ENCODE results near the gene WNT1. TPM values are rescaled to one million over a fixed set of nuclear protein-coding genes. Genes with fewer than 3 reads are reported as not detected.
A peak's percentile ranks its signal among the peaks of the same experiment; 100 is the strongest.

Gene WNT1
- total RNA-seq: not detected in 2 replicates

DNA sequence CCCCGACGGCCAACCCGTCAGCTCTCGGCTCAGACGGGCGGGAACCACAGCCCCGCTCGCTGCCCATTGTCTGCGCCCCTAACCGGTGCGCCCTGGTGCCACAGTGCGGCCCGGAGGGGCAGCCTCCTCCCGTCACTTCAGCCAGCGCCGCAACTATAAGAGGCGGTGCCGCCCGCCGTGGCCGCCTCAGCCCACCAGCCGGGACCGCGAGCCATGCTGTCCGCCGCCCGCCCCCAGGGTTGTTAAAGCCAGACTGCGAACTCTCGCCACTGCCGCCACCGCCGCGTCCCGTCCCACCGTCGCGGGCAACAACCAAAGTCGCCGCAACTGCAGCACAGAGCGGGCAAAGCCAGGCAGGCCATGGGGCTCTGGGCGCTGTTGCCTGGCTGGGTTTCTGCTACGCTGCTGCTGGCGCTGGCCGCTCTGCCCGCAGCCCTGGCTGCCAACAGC is at the start of gene WNT1:
Gene WNT1, plus strand, starts transcription at position 32 of the 450 bp plus-strand sequence. Its CDS starts 329 bp downstream, at position 361.
- no peak for DNase-seq (ENCODE audit: low read depth, low spot score)

DNA sequence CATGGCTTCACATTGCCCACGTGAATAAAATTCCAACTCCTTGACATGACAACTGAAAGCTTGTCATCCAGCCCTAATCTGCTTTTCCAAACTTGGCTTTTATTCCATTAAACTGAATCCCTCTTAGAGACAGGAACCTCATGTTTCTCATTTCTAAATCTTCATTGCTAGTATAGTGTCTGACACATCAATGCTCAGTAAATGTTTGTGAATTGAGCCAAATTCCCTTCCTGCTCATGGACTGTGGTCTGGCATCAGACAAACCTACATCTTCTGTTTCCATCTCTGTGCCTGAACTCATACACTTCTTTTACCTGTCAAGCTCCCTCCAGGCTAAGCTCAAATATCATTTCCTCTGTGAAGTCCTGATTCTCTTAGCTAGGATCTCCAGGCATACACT is 48.6 kb upstream of the WNT1 start:
- no peak for DNase-seq (ENCODE audit: low read depth, low spot score)

- DNase-seq (ENCODE audit: low read depth, low spot score): no peak
These were observed 47.6 kb upstream of the WNT1 start for GRCh38 chr12:48930475-48930874.

- no peak for DNase-seq (ENCODE audit: low read depth, low spot score)
These were observed 45.2 kb upstream of the WNT1 start for GRCh38 chr12:48932878-48933277.

DNA sequence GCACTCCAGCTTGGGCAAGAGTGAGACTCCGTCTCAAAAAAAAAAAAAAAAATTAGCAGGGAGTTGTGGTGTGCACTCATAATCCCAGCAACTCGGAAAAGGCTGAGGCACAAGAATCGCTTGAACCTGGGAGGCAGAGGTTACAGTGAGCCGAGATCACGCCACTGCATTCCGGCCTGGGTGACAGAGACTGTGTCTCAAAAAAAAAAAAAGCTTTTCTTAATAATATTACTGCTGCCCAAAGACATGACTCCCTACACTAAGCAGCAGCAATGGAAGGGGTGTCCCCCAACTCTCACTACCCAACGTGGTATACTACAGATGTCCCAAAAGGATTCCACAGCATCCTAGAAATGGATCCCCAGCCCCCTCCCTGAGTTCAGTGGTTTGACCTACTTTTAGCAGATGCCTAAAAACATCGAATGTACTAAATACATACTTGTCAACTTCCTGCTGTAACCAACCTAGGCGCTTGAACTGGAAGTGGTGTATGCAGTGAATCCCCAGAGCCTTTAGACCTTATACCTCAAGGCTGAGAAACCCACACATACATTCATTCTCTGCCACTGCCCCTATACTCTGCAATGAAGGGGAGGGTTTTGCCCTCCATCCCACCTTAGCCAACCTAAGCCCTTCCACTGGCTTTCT is 44.3 kb upstream of the WNT1 start:
- no peak for DNase-seq (ENCODE audit: low read depth, low spot score)

DNA sequence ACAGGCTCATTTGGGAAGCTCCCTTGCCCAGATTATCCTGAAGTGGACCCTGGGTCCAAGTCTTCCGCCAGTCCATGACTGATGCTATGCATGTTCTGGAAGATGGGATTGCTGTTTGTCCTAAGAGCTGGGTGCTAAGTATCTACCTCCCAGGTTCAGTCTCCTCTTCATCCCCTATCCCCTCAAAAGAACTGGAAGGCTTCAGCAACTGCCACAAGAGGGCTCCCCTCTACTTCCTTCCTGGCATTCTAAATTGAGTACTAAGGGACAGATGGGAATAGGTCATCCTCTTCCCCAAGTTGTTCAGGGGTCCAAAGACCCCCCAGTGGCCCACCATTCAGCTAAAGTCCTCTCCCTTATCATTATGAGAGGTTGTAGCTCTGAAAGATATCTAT is 43.8 kb upstream of the WNT1 start:
- DNase-seq (ENCODE audit: low read depth, low spot score): no peak

DNA sequence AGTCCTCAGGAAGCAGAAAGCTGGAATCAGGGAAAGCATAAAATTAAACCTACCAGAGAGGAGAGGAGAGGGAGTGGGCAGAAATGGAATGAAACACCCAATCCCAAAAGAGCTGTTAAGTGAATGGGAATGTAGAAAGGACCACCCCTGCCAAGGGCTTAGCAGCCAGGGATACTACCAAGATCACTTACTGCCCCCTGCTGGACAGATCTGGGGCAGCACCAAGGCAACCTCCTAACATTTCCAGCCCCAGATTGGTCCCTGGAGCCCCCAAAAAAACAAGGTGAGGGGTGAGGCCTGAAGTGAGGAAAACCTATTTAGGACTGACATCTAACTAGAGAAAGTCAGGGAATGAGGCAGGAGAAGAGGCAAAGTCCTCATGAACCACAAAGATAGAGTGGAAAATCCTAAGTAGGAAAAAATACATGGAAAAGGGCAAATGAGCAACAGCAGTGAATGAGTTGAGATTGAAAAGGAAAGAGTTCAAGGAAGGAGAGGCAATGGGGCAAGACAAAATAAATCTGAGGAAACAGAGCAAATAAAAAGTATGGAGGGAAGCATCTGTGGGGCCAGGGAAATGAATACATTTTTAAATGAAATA is 41.6 kb upstream of the WNT1 start:
- DNase-seq (ENCODE audit: low read depth, low spot score): no peak

- DNase-seq (ENCODE audit: low read depth, low spot score): no peak
These were observed 41.0 kb upstream of the WNT1 start for GRCh38 chr12:48937170-48937569.

GRCh38 chr12:48938805-48939204 is 39.3 kb upstream of the WNT1 start:
- no peak for DNase-seq (ENCODE audit: low read depth, low spot score)

DNA sequence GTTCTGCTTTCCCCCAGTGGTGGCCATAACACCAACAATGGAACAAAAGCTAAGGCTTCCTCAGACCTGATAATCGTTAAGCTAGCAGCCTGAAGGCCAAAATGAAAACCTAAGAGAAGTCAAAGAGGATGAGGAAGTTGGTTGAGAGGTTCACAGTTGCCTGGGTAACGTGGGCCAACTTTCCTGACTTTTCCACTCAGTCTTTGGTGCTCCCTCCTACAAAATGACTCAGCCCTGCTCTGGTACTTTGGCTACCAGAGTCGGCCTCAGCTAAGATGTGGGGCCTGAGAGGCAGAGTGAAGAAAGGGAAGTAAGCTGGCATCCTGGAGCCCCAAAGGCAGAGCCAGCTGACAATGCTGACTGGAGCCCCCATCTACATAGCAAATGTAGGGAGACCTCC is 37.9 kb upstream of the WNT1 start:
- DNase-seq (ENCODE audit: low read depth, low spot score): no peak

GRCh38 chr12:48943221-48943620 is 34.9 kb upstream of the WNT1 start:
- DNase-seq (ENCODE audit: low read depth, low spot score): no peak

- DNase-seq (ENCODE audit: low read depth, low spot score): no peak
These were observed 31.9 kb upstream of the WNT1 start for GRCh38 chr12:48946205-48946604.

DNA sequence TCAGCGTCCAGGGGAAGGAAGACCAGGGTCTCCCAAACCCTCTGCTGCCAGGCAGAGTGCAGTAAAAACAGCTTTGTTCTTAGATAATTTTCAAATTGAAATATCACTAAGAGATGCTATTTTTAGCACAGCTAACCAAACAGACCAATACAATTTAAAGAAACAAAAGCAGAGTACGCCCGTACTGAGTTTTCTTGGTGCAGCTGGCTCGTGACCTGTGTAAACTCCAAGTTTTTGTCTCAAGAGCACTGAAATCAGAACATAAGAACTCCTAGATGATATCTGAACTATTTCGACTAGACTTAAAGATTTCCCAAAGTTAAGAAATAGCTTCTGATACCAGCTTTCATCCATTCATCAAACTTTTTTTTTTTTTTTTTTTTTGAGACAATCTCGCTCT is 31.2 kb upstream of the WNT1 start:
- DNase-seq (ENCODE audit: low read depth, low spot score): no peak

GRCh38 chr12:48947727-48948126 is 30.4 kb upstream of the WNT1 start:
- DNase-seq (ENCODE audit: low read depth, low spot score): no peak

DNA sequence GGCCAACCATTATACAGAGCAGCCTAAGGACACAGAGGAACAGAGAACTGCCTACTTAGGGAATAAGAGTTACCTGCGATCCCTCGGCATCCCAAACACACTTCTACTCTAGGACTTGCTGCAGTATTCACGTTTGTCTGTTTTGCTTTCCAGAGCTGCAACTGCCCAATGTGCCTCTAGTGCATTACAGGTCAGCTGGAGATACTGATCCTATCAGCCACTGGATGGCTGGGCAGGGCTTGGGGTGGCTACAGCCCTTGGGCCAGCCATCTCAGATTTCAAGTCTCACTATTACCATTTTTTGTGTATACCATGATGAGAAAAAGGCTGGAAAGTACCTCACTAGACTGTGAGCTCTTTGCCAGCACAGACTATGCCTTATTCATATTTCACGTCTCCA is 25.4 kb upstream of the WNT1 start:
- no peak for DNase-seq (ENCODE audit: low read depth, low spot score)

DNA sequence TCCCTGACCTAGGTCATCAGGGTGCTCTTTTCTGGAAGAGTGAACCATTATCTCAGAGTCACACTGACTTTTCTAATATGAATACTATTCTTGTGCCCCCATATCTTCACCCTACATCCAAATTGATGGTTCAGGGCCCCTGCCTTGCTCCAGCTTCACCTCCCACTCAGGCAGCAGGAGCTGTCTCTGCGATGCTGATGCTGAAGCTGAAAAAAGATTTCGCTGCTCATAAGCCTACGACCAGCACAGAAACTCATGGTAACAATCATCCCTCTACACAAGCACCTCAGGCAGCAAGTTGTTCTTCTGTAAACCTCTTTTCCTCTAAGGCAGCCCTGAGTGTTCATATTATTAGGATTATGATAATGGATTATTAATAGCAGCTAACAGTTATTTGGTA is 24.1 kb upstream of the WNT1 start:
- DNase-seq (ENCODE audit: low read depth, low spot score): no peak

- DNase-seq (ENCODE audit: low read depth, low spot score): no peak
These were observed 23.2 kb upstream of the WNT1 start for GRCh38 chr12:48954841-48955501.

DNA sequence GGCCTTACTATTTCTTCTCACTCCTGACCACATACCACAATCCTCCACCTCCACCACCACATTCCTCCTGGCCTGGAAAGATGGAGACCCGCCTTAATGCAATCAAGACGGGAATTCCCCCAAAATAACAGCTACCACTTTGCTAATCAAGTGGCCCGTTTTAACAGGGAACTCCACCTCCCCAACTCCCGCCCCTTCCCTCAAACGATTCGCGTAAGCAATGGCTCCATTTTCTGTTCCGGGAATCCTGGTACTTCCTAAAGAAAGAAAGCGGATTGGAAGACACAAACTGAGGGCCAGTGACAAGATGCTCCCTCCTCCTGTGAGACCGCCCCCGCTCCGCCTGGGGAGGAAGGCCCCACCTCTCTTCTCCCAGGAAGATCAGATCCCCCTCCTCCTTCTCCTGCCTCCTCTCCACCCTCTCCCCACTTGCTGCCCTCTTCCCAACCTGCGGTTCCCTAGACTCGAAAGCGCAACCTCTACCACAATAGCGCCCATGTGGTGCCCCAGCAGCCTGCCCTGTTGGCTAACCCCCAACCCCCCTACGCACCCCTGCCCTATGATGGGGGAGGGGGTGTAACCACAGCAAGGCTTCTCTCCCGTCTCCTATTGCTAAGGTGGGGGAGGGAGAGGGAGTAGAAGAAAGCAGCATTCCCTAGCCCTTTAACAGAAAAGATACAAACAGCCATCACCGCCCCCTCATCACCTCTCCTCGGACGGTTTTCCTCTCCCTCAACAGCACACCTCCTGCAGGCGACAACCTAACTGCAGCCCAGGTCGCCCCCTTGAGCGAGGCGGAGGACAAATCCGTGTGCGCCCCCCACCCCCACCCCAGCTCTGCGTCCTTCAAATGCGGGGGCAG is 21.6 kb upstream of the WNT1 start:
- peak; percentile 90 for DNase-seq (ENCODE audit: low read depth, low spot score)

DNA sequence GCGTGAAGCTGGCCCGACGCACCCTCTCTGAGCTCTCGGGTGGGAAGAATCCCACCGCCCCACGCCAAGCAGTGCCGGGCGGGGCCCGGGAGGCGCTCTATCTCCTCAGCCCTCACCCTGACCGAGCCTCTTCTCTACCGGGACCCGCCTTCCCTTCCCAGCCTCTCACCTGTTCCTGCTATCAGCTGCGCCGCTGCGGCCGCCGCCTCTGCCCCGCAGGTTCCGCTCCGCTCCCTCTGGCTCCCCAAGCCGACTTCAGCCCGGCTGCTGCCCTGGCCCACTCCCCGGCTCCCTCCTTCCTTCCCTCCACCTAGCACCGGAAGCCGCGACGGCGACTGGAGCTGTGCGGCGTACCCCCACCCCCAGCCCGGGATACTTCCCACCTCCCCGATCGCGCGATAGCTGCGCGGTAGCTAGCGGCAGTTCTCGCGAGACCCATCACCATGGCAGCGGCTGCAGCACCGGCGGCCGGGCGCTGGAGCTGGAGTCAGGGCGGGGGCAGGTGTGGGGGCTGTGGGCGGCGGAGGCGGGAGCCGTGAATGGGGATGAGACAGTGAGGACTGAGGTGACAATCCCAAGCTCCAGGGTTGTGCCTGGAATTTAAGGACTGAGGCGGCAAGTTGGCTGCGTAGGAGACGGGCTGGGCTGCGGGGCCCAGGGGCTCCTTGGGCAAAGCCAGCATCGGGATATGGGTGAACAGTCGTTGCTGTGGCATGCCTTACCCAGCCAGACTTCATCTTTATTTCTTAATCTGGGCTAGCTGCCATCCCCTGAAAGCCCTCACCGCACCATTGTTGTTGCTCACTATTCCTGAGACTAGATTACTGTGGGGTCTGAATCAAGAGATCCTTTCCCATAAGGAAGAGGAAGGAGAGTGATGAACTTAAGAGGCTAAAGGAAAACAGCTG is 20.7 kb upstream of the WNT1 start, which contains the start of gene ARF3:
Gene ARF3, minus strand, starts transcription at position 347 of the 908 bp plus-strand sequence. CDS start 16,392 bp downstream, outside the sequence.
- DNase-seq (ENCODE audit: low read depth, low spot score): peak; percentile 67

- DNase-seq (ENCODE audit: low read depth, low spot score): no peak
These were observed 20.1 kb upstream of the WNT1 start for GRCh38 chr12:48958049-48958388.

DNA sequence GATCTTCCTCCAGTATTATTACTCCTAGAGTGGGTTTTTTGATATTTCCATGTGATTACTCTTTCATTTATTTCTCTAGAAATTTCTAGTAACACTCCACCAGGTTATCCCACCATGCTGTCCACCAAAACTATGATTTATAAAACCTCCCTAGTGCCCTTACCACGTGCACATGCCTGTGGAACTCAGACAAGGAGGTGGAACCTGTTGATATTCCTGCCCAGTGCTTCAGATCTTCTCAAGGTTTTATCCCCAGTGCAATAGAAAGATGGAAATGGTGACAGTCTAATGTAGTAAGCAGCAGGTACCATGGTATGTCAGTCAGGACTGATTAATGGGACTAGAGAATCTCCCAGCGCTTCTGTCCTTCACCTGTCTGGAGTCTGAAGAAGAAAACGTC is 17.3 kb upstream of the WNT1 start:
- no peak for DNase-seq (ENCODE audit: low read depth, low spot score)
